Ectodermal cell (in vitro differentiated cells): ENCODE results near the gene TLR10.

Source experiments
- H3K27ac ChIP-seq: 2 replicates; pipeline ENCODE4 v1.7.0; 2013; ENCODE audit warnings: mild to moderate bottlenecking, low read depth, low read length; ENCODE audit not compliant: insufficient read depth, poor library complexity, severe bottlenecking
- H3K27me3 ChIP-seq: 2 replicates; pipeline ENCODE4 v1.7.0; 2013; ENCODE audit warnings: mild to moderate bottlenecking, low read length; ENCODE audit not compliant: insufficient read depth, control insufficient read depth, poor library complexity, severe bottlenecking
- H3K36me3 ChIP-seq: one replicate; pipeline ENCODE4 v1.7.0; 2013; ENCODE audit warnings: low read length; ENCODE audit not compliant: control insufficient read depth, insufficient read depth
- H3K4me1 ChIP-seq: one replicate; pipeline ENCODE4 v1.7.0; 2013; ENCODE audit warnings: low read length; ENCODE audit not compliant: control insufficient read depth, insufficient read depth
- H3K4me3 ChIP-seq: 2 replicates; pipeline ENCODE4 v1.7.0; 2013; ENCODE audit warnings: low read depth, low read length, control low read depth; ENCODE audit not compliant: insufficient read depth
- H3K9me3 ChIP-seq: 2 replicates; pipeline ENCODE4 v1.7.0; 2013; ENCODE audit warnings: mild to moderate bottlenecking, low read length, moderate library complexity; ENCODE audit not compliant: control insufficient read depth
- WGBS, 2 experiments: methylation state at CpG; one replicate each; pipeline ENCODE4 v1.1.7; 2013; ENCODE audit warnings: missing lambda C conversion rate in 2 of 2; 5-methylcytosine and 5-hydroxymethylcytosine counted together

The TLR10 gene

DNA sequence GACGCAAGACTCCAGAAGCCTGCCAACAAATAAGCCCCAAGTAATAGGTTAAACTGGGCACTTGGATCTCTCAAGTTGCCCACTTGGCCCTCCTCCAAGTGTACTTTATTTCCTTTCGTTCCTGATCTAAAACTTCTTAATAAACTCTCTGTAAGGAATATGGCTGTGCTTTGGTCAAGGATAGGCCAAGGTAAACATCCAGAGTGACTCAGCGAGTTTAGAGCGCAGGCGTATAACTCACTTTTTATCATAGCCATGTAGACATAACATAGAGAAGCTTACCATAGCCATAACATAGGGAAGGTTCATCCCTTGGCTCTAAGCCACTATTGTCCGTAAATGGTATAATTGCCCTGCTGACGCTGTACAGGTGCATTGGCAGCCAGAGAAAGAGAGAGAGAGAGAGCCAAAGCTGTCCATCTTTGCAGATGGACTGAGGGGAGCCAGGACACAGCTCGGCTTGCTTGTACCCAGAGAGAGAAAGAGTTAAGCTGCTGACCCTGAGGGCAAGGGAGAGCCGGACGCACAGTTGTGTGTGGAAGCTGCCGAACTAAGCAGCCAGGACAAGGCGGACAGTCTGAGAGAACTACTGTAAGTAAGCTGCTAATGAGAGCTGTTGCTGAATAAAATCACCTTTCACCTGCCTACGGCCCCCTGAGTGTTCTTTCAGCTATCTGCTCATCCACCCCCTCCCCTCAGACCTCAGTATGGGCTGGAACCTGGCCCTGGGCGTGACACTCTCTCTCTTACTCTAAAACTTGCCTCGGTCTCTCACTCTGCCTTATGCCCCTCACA is 20.0 kb upstream of the TLR10 start:
- Histone ChIP-seq H3K27me3 (no peaks in the 10 kb centered on the region), H3K4me1 (no peaks in the 10 kb centered on the region), H3K36me3 (no peaks in the 10 kb centered on the region), H3K9me3 (no peaks in the 10 kb centered on the region), H3K27ac (no peak overlapping the region), H3K4me3 (no peak overlapping the region)
- WGBS, 2 experiments, result 92 to 93% methylated on average over 15 of the region's 15 CpGs

GRCh38 chr4:38800961-38801450 is 18.2 kb upstream of the TLR10 start:
- H3K36me3 ChIP-seq, result no peaks in the 10 kb centered on the region
- H3K9me3 ChIP-seq, result no peaks in the 10 kb centered on the region
- H3K4me3 ChIP-seq, result no peak overlapping the region
- whole genome bisulfite sequencing, 2 experiments, result 92 to 100% methylated on average over 2 to 3 of the region's 3 CpGs
- no peaks in the 10 kb centered on the region for H3K27me3 ChIP-seq
- no peak overlapping the region for H3K27ac ChIP-seq
- H3K4me1 ChIP-seq, result no peaks in the 10 kb centered on the region

GRCh38 chr4:38800366-38800765 is 17.6 kb upstream of the TLR10 start:
- Histone ChIP-seq H3K27ac (no peak overlapping the region), H3K36me3 (no peaks in the 10 kb centered on the region), H3K4me3 (no peak overlapping the region), H3K27me3 (no peaks in the 10 kb centered on the region), H3K9me3 (no peaks in the 10 kb centered on the region), H3K4me1 (no peaks in the 10 kb centered on the region)
- WGBS, 2 experiments, result 88 to 97% methylated on average over 2 of the region's 2 CpGs

- no peak overlapping the region for H3K4me3 ChIP-seq
These were observed 12.3 kb upstream of the TLR10 start for GRCh38 chr4:38795087-38795486.

GRCh38 chr4:38794051-38794450 is 11.3 kb upstream of the TLR10 start:
- no peaks in the 10 kb centered on the region for H3K36me3 ChIP-seq
- 88 to 90% methylated on average over 2 of the region's 2 CpGs for WGBS, 2 experiments
- H3K27ac ChIP-seq, result no peak overlapping the region
- H3K4me1 ChIP-seq, result no peaks in the 10 kb centered on the region
- H3K4me3 ChIP-seq, result no peak overlapping the region
- H3K27me3 ChIP-seq, result no peaks in the 10 kb centered on the region
- H3K9me3 ChIP-seq, result no peaks in the 10 kb centered on the region

More at GRCh38 chr4:38795087-38795486, 12.3 kb upstream of the TLR10 start:
- no peaks in the 10 kb centered on the region for H3K36me3 ChIP-seq
- WGBS, 2 experiments, result 91 to 94% methylated on average over 3 of the region's 3 CpGs
- no peaks in the 10 kb centered on the region for H3K27me3 ChIP-seq
- no peaks in the 10 kb centered on the region for H3K9me3 ChIP-seq
- H3K4me1 ChIP-seq, result no peaks in the 10 kb centered on the region
- H3K27ac ChIP-seq, result no peak overlapping the region

- H3K27ac ChIP-seq, result no peak overlapping the region
- no peaks in the 10 kb centered on the region for H3K9me3 ChIP-seq
- H3K27me3 ChIP-seq, result no peaks in the 10 kb centered on the region
- no peak overlapping the region for H3K4me3 ChIP-seq
- 90 to 94% methylated on average over 2 of the region's 2 CpGs for WGBS, 2 experiments
- no peaks in the 10 kb centered on the region for H3K36me3 ChIP-seq
- H3K4me1 ChIP-seq, result no peaks in the 10 kb centered on the region
These were observed 8.2 kb upstream of the TLR10 start for GRCh38 chr4:38791010-38791409.

GRCh38 chr4:38788317-38788716 is 5.5 kb upstream of the TLR10 start:
- Histone ChIP-seq H3K36me3 (no peaks in the 10 kb centered on the region), H3K4me1 (no peaks in the 10 kb centered on the region), H3K4me3 (no peak overlapping the region), H3K27me3 (no peaks in the 10 kb centered on the region), H3K27ac (no peak overlapping the region), H3K9me3 (no peaks in the 10 kb centered on the region)
- WGBS, 2 experiments, result 88 to 92% methylated on average over 1 of the region's 1 CpG

DNA sequence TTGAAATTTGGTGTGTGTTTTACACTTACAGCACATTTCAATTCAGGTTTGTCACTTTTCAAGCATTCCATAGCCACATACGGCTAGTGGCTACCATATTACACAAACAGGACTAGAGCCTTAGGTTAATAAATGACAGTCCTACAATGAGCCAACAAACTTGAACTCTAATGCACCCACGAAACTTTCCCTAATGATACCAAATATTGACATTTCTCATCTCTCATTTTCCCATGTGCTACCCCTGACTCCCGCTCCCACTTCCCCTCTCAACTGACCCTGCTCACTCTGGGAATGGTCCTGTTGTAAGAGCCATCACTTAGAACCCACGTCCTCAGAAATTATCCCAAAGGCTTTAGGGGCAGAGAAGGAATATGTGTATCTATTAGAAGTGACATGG is 4.9 kb upstream of the TLR10 start:
- Histone ChIP-seq H3K9me3 (no peaks in the 10 kb centered on the region), H3K4me3 (no peak overlapping the region), H3K27ac (no peak overlapping the region), H3K36me3 (no peaks in the 10 kb centered on the region), H3K4me1 (no peaks in the 10 kb centered on the region), H3K27me3 (no peaks in the 10 kb centered on the region)
- 83 to 94% methylated on average over 4 of the region's 4 CpGs for WGBS, 2 experiments

GRCh38 chr4:38785901-38786402 is 3.2 kb upstream of the TLR10 start:
- H3K27me3 ChIP-seq, result no peaks in the 10 kb centered on the region
- H3K36me3 ChIP-seq, result no peaks in the 10 kb centered on the region
- no peak overlapping the region for H3K27ac ChIP-seq
- H3K4me1 ChIP-seq, result no peaks in the 10 kb centered on the region
- no peaks in the 10 kb centered on the region for H3K9me3 ChIP-seq
- H3K4me3 ChIP-seq, result no peak overlapping the region
- 91 to 96% methylated on average over 8 of the region's 8 CpGs for WGBS, 2 experiments

GRCh38 chr4:38785041-38785790 is 2.4 kb upstream of the TLR10 start:
- Histone ChIP-seq H3K36me3 (no peaks in the 10 kb centered on the region), H3K4me3 (no peak overlapping the region), H3K4me1 (no peaks in the 10 kb centered on the region), H3K27me3 (no peaks in the 10 kb centered on the region), H3K9me3 (no peaks in the 10 kb centered on the region), H3K27ac (no peak overlapping the region)
- WGBS, 2 experiments, result 89 to 96% methylated on average over 5 of the region's 6 CpGs
